OCI-LY7 (cell line): Measurements from ENCODE around the gene TMEM131L. TPM values are rescaled to one million over a fixed set of nuclear protein-coding genes. Genes with fewer than 3 reads are reported as not detected.

Source experiments
- BruUV-seq: library from RNA; stranded (reverse); fragments of 400-500 nt; replicated peaks from 2 replicates; lab custom pipeline; 2021; lab: Mats Ljungman, UMichigan
- CTCF ChIA-PET: fragments of 300-600 bp; sonication (Branson Sonifier 250); formaldehyde crosslinking; loops from one replicate; lab custom pipeline; 2022; ENCODE audit warnings: antibody characterized with exemption; ENCODE audit not compliant: unreplicated experiment; lab: Charles Lee
- POLR2A ChIA-PET: fragments of 300-600 bp; sonication (Branson Sonifier 250); formaldehyde crosslinking; loops from one replicate; lab custom pipeline; 2022; ENCODE audit warnings: antibody characterized with exemption; lab: Charles Lee
- DNase-seq: peaks from one replicate; pipeline ENCODE4 v3.0.0-alpha.2; 2015; ENCODE audit warnings: low spot score
- H2AFZ ChIP-seq: fragments of 200-600 bp; sonication (generic), shearing (Covaris generic); 2 replicates; pipeline ENCODE4 v1.6.1; 2014; ENCODE audit warnings: mild to moderate bottlenecking, antibody characterized with exemption, low read length, moderate library complexity
- H3K27ac ChIP-seq: fragments of 200-600 bp; sonication (generic); 2 replicates; pipeline ENCODE4 v1.5.1; 2014; ENCODE audit warnings: mixed run types, low read depth, mild to moderate bottlenecking, moderate library complexity, low read length, inconsistent platforms; ENCODE audit not compliant: poor library complexity, severe bottlenecking
- H3K36me3 ChIP-seq: fragments of 200-600 bp; sonication (generic); 2 replicates; pipeline ENCODE4 v1.6.1; 2014; ENCODE audit warnings: mild to moderate bottlenecking, antibody characterized with exemption, low read length, moderate library complexity, mixed read lengths; ENCODE audit not compliant: insufficient read depth
- H3K4me1 ChIP-seq: fragments of 200-600 bp; sonication (generic); 2 replicates; pipeline ENCODE4 v1.5.1; 2014; ENCODE audit warnings: mild to moderate bottlenecking, low read length; ENCODE audit not compliant: insufficient read depth, poor library complexity, severe bottlenecking
- H3K4me2 ChIP-seq: fragments of 200-600 bp; sonication (generic); 2 replicates; pipeline ENCODE4 v1.6.1; 2014; ENCODE audit warnings: mild to moderate bottlenecking, low read length
- H3K4me3 ChIP-seq: fragments of 200-600 bp; sonication (generic); 2 replicates; pipeline ENCODE4 v1.5.1; 2014; ENCODE audit warnings: mild to moderate bottlenecking, low read depth, low read length; ENCODE audit not compliant: poor library complexity, severe bottlenecking
- H3K79me2 ChIP-seq: fragments of 200-600 bp; sonication (generic); 2 replicates; pipeline ENCODE4 v1.6.1; 2016; ENCODE audit warnings: low read depth, mild to moderate bottlenecking, low read length, moderate library complexity, mixed read lengths; ENCODE audit not compliant: insufficient read depth
- H3K9me2 ChIP-seq: fragments of 200-600 bp; sonication (generic); 2 replicates; pipeline ENCODE4 v1.6.1; 2016; ENCODE audit warnings: mild to moderate bottlenecking, low read length, mixed read lengths; ENCODE audit not compliant: insufficient read depth
- H3K9me3 ChIP-seq: fragments of 200-600 bp; sonication (generic); 2 replicates; pipeline ENCODE4 v1.6.1; 2014; ENCODE audit warnings: mild to moderate bottlenecking, mixed run types, low read length, mixed read lengths
- H4K20me1 ChIP-seq: fragments of 200-600 bp; sonication (generic); 2 replicates; pipeline ENCODE4 v1.6.1; 2014; ENCODE audit warnings: mild to moderate bottlenecking, antibody characterized with exemption, low read length, moderate library complexity, mixed read lengths; ENCODE audit not compliant: insufficient read depth
- CTCF ChIP-seq: fragments of 200-600 bp; sonication (generic); conservative IDR thresholded peaks from 2 replicates; pipeline ENCODE4 v1.5.1; 2014; ENCODE audit warnings: mild to moderate bottlenecking, antibody characterized with exemption, low read length, moderate library complexity, mixed read lengths
- EZH2phosphoT487 ChIP-seq: fragments of 200-600 bp; sonication (generic); IDR thresholded peaks from 2 replicates; pipeline ENCODE4 v1.6.1; 2018; ENCODE audit warnings: low read depth, borderline replicate concordance, mild to moderate bottlenecking, mixed run types, antibody characterized with exemption, low read length, moderate library complexity, mixed read lengths
- intact Hi-C: fragments of 100-400 bp; cut with micrococcal nuclease; formaldehyde crosslinking; loops from one replicate; pipeline ENCODE4 v1.10.0; 2022; ENCODE audit not compliant: unreplicated experiment
- total RNA-seq, 2 experiments: library from RNA; depleted of rRNA in 1 of 2; stranded (reverse); fragments of >200 nt in 1 of 2; shearing (Covaris generic) in 1 of 2; gene quantifications; 2 replicates each; pipeline ENCODE4 v1.2.3, GENCODE V29; 2014 to 2022

Gene TMEM131L
- total RNA-seq, 2 experiments from 2014 or later: 133 to 148 TPM

- ChIA-PET POLR2A (interaction anchor here (0.6 to 1.7 kb wide), 14 partner anchors 8 to 104 kb away, joined by 3 to 6 read pairs (median 3); no protein-coding TSS in a partner anchor), CTCF (no interaction called here)
- no peak for DNase-seq
- Histone ChIP-seq H3K79me2 (peaks cover 100% of the 10 kb centered on the region), H3K4me1 (peaks cover 77% of the 10 kb centered on the region), H3K4me3 (no peak overlapping the region), H3K9me2 (no peaks in the 10 kb centered on the region), H3K9me3 (no peaks in the 10 kb centered on the region), H3K27ac (peak overlapping the region; percentile 16), H3K36me3 (peaks cover 98% of the 10 kb centered on the region), H2AFZ (no peak overlapping the region), H3K4me2 (no peak overlapping the region), H4K20me1 (peaks cover 60% of the 10 kb centered on the region)
- intact Hi-C loops: no loop called here
- TF ChIP-seq CTCF: no peak
- no peak for TF ChIP-seq EZH2phosphoT487
- no TSS peak for BruUV-seq
Observed at GRCh38 chr4:153531976-153532626, 65.9 kb downstream of the TMEM131L start.

- Histone ChIP-seq H2AFZ (no peak overlapping the region), H4K20me1 (peaks cover 59% of the 10 kb centered on the region), H3K4me1 (peaks cover 72% of the 10 kb centered on the region), H3K4me3 (no peak overlapping the region), H3K79me2 (peaks cover 100% of the 10 kb centered on the region), H3K9me2 (no peaks in the 10 kb centered on the region), H3K27ac (no peak overlapping the region), H3K36me3 (peaks cover 98% of the 10 kb centered on the region), H3K9me3 (no peaks in the 10 kb centered on the region), H3K4me2 (no peak overlapping the region)
- no peak for DNase-seq
- POLR2A ChIA-PET: interaction anchor here (0.7 to 1.3 kb wide), 9 partner anchors 9 to 1103 kb away, joined by 3 to 6 read pairs (median 4); no protein-coding TSS in a partner anchor
- BruUV-seq: no TSS peak
- CTCF ChIA-PET: no interaction called here
- TF ChIP-seq CTCF: no peak
- intact Hi-C loops: no loop called here
Observed at GRCh38 chr4:153532636-153533035, 66.5 kb downstream of the TMEM131L start.

GRCh38 chr4:153533387-153533786, 67.2 kb downstream of the TMEM131L start:
- Histone ChIP-seq H3K4me1 (peaks cover 64% of the 10 kb centered on the region), H3K27ac (no peak overlapping the region), H3K9me2 (no peaks in the 10 kb centered on the region), H3K4me2 (no peak overlapping the region), H3K4me3 (no peak overlapping the region), H2AFZ (no peak overlapping the region), H3K9me3 (no peaks in the 10 kb centered on the region), H3K79me2 (peaks cover 100% of the 10 kb centered on the region), H3K36me3 (peaks cover 98% of the 10 kb centered on the region), H4K20me1 (peaks cover 57% of the 10 kb centered on the region)
- BruUV-seq: no TSS peak
- ChIA-PET CTCF (no interaction called here), POLR2A (interaction anchor here (0.7 to 3.0 kb wide), 6 partner anchors 8 to 1102 kb away, joined by 3 to 8 read pairs (median 4); no protein-coding TSS in a partner anchor)
- intact Hi-C loops: no loop called here
- TF ChIP-seq EZH2phosphoT487: no peak
- TF ChIP-seq CTCF: no peak
- DNase-seq: no peak
